PC-9 (cell line): ENCODE results near the gene ANO8. TPM values are rescaled to one million over a fixed set of nuclear protein-coding genes. Genes with fewer than 3 reads are reported as not detected.

ENCODE experiments used
- BruUV-seq: library from RNA; stranded (reverse); fragments of 400-500 nt; replicated peaks from 2 replicates; lab custom pipeline; 2021; lab: Mats Ljungman, UMichigan
- CTCF ChIA-PET: fragments of 300-600 bp; sonication (Branson Sonifier 250); formaldehyde crosslinking; loops from one replicate; lab custom pipeline; 2022; ENCODE audit warnings: antibody characterized with exemption; lab: Charles Lee
- POLR2A ChIA-PET: fragments of 300-600 bp; sonication (Branson Sonifier 250); formaldehyde crosslinking; loops from one replicate; lab custom pipeline; 2022; ENCODE audit warnings: antibody characterized with exemption; ENCODE audit not compliant: unreplicated experiment; lab: Charles Lee
- DNase-seq, 2 experiments: peaks; one replicate each; pipeline versions ENCODE4 v3.0.0 to v3.0.0-alpha.2; 2015 to 2022; ENCODE audit warnings: mixed read lengths in 1 of 2
- H2AFZ ChIP-seq: fragments of 200-600 bp; sonication (generic); 2 replicates; pipeline ENCODE4 v1.8.1; 2017; ENCODE audit warnings: antibody characterized with exemption
- H3F3A ChIP-seq: fragments of 200-600 bp; sonication (generic); 2 replicates; pipeline ENCODE4 v1.8.1; 2017; ENCODE audit warnings: antibody characterized with exemption, mild to moderate bottlenecking, low read depth; ENCODE audit not compliant: insufficient read depth
- H3K27ac ChIP-seq: fragments of 200-600 bp; sonication (generic); 2 replicates; pipeline ENCODE4 v1.6.1; 2016; ENCODE audit warnings: mixed run types
- H3K27me3 ChIP-seq: fragments of 200-600 bp; sonication (generic); 2 replicates; pipeline ENCODE4 v1.6.1; 2016; ENCODE audit warnings: low read depth, mixed run types; ENCODE audit not compliant: insufficient read depth
- H3K36me3 ChIP-seq: fragments of 200-600 bp; sonication (generic); 2 replicates; pipeline ENCODE4 v1.6.1; 2016; ENCODE audit warnings: low read depth, mixed run types
- H3K4me1 ChIP-seq: fragments of 200-600 bp; sonication (generic); replicated peaks from 2 replicates; pipeline ENCODE4 v1.6.1; 2016; ENCODE audit warnings: mixed run types; ENCODE audit not compliant: insufficient read depth
- H3K4me2 ChIP-seq: fragments of 200-600 bp; sonication (generic); 2 replicates; pipeline ENCODE4 v1.6.1; 2017; ENCODE audit warnings: mixed run types
- H3K4me3 ChIP-seq: fragments of 200-600 bp; sonication (generic); 2 replicates; pipeline ENCODE4 v1.6.1; 2016; ENCODE audit warnings: mixed run types
- H3K79me2 ChIP-seq: fragments of 200-600 bp; sonication (generic); 2 replicates; pipeline ENCODE4 v1.6.1; 2017; ENCODE audit warnings: low read depth, mixed run types
- H3K9me2 ChIP-seq: fragments of 200-600 bp; sonication (generic); 2 replicates; pipeline ENCODE4 v1.8.1; 2017; ENCODE audit warnings: mild to moderate bottlenecking; ENCODE audit not compliant: insufficient read depth
- H3K9me3 ChIP-seq: fragments of 200-600 bp; sonication (generic); 2 replicates; pipeline ENCODE4 v1.8.1; 2016; ENCODE audit warnings: low read depth; ENCODE audit not compliant: insufficient read depth
- H4K20me1 ChIP-seq: fragments of 200-600 bp; sonication (generic); 2 replicates; pipeline ENCODE4 v1.8.1; 2017; ENCODE audit not compliant: insufficient read depth
- CTCF ChIP-seq: fragments of 200-600 bp; sonication (generic); conservative IDR thresholded peaks from 2 replicates; pipeline ENCODE4 v1.6.1; 2017; ENCODE audit warnings: mixed run types, antibody characterized with exemption, mild to moderate bottlenecking, moderate library complexity
- EZH2 ChIP-seq: fragments of 200-600 bp; sonication (generic); IDR thresholded peaks from 2 replicates; pipeline ENCODE4 v1.8.0; 2017; ENCODE audit warnings: antibody characterized with exemption, low read depth
- intact Hi-C: fragments of 100-400 bp; cut with micrococcal nuclease; formaldehyde crosslinking; loops from one replicate; pipeline ENCODE4 v1.10.0; 2022; ENCODE audit not compliant: unreplicated experiment
- total RNA-seq: library from RNA; stranded (reverse); gene quantifications from 2 replicates; pipeline ENCODE4 v1.2.3, GENCODE V29; 2021

ANO8 gene
- total RNA-seq, 1 experiment from 2014 or later = 11.4 TPM

GRCh38 chr19:17351815-17352435 is 17.3 kb upstream of the ANO8 start:
- ChIA-PET CTCF (no interaction called here), POLR2A (no interaction called here)
- Histone ChIP-seq H3K9me2 (no peaks in the 10 kb centered on the region), H3K4me2 (no peak overlapping the region), H3K79me2 (no peaks in the 10 kb centered on the region), H2AFZ (no peak overlapping the region), H3K27me3 (no peaks in the 10 kb centered on the region), H3K9me3 (no peaks in the 10 kb centered on the region), H3F3A (peaks cover 14% of the 10 kb centered on the region; the same call in 1 of the 2 replicates), H3K4me1 (peaks cover 10% of the 10 kb centered on the region), H4K20me1 (no peaks in the 10 kb centered on the region), H3K4me3 (no peak overlapping the region), H3K27ac (no peak overlapping the region), H3K36me3 (no peaks in the 10 kb centered on the region)
- BruUV-seq = no TSS peak
- intact Hi-C loops = no loop called here
- TF ChIP-seq CTCF (no peak), EZH2 (no peak)
- DNase-seq = no peak

GRCh38 chr19:17348700-17349099 is 14.0 kb upstream of the ANO8 start:
- H3K79me2 ChIP-seq = no peaks in the 10 kb centered on the region

GRCh38 chr19:17347877-17348276 is 13.2 kb upstream of the ANO8 start:
- Histone ChIP-seq H3K9me2 (no peaks in the 10 kb centered on the region), H3K9me3 (no peaks in the 10 kb centered on the region), H3F3A (peaks cover 33% of the 10 kb centered on the region; the same call in 1 of the 2 replicates), H3K79me2 (no peaks in the 10 kb centered on the region), H4K20me1 (no peaks in the 10 kb centered on the region), H3K4me1 (peaks cover 10% of the 10 kb centered on the region), H3K4me2 (no peak overlapping the region), H3K27ac (no peak overlapping the region), H3K36me3 (no peaks in the 10 kb centered on the region), H3K27me3 (no peaks in the 10 kb centered on the region), H2AFZ (no peak overlapping the region), H3K4me3 (no peak overlapping the region)
- intact Hi-C loops = loop anchor here (1.0 to 5.0 kb wide), 2 partner anchors 33 to 509 kb away; partner anchors contain the start of gene RPL18A
- TF ChIP-seq EZH2 (no peak), CTCF (no peak)
- DNase-seq = no peak
- POLR2A ChIA-PET = no interaction called here
- CTCF ChIA-PET = interaction anchor here (0.5 kb wide), 1 partner anchor 975 kb away, joined by 6 read pairs; the partner anchor contains the start of gene LSM4
- no TSS peak for BruUV-seq

More at GRCh38 chr19:17348700-17349099, 14.0 kb upstream of the ANO8 start:
- no peak for TF ChIP-seq EZH2
- no peak for TF ChIP-seq CTCF
- Histone ChIP-seq H3K36me3 (no peaks in the 10 kb centered on the region), H3K9me3 (no peaks in the 10 kb centered on the region), H3K4me1 (peaks cover 10% of the 10 kb centered on the region), H4K20me1 (no peaks in the 10 kb centered on the region), H3F3A (peaks cover 33% of the 10 kb centered on the region; the same call in 1 of the 2 replicates), H3K27me3 (no peaks in the 10 kb centered on the region), H3K9me2 (no peaks in the 10 kb centered on the region), H2AFZ (peak overlapping the region; percentile 71; the same call in 1 of the 2 replicates), H3K27ac (no peak overlapping the region), H3K4me2 (peak overlapping the region; percentile 64), H3K4me3 (peak overlapping the region; percentile 24; the same call in 1 of the 2 replicates)
- no TSS peak for BruUV-seq
- POLR2A ChIA-PET = interaction anchor here (0.5 to 0.6 kb wide), 2 partner anchors 27 to 80 kb away, joined by 3 to 5 read pairs; no protein-coding TSS in a partner anchor
- peak; percentile 61 for DNase-seq
- CTCF ChIA-PET = interaction anchor here (0.6 to 0.7 kb wide), 3 partner anchors 50 to 418 kb away, joined by 3 to 5 read pairs (median 3); no protein-coding TSS in a partner anchor
- intact Hi-C loops = loop anchor here (1.0 to 5.0 kb wide), 2 partner anchors 33 to 509 kb away; partner anchors contain the start of gene RPL18A
